SK-N-MC (cell line): Measurements from ENCODE around the gene P2RY14.

Experiments
- EZH2 ChIP-seq: fragments of 200-600 bp; sonication (generic); IDR thresholded peaks from one replicate; pipeline ENCODE4 v1.6.1; 2017; ENCODE audit warnings: antibody characterized with exemption
- FOXP2 ChIP-seq: optimal IDR thresholded peaks from 2 replicates; pipeline ENCODE3; 2011; ENCODE audit warnings: mild to moderate bottlenecking, moderate library complexity; ENCODE audit not compliant: insufficient read depth; ENCODE audit errors: extremely low read length, control extremely low read depth
- POLR2AphosphoS5 ChIP-seq: IDR thresholded peaks from 2 replicates; pipeline ENCODE4 v1.6.1; 2012; ENCODE audit warnings: mild to moderate bottlenecking, low read depth, low read length, borderline replicate concordance

DNA sequence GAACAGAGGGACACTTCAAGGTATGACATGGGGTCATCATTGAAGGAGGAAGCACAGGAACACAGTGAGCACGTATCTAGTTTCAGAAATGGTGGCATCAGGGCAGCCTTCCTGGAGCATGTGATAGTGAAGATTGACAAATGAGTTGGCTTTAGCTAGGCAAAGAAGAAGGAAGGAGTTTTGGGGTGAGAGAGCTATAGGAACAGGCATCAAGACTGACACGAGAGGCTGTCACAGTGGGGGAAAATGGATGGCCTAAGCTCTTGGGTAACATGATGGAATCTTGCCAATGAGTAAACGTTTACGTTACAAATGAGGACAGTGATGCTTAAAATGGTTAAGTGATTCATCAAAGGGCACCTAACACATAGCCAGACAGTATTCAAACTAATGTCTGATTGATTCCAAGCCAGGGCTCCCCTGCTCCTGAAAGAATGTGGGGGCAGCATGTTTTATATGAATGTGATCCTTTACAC, 52.2 kb downstream of the P2RY14 start:
- no peak for TF ChIP-seq POLR2AphosphoS5
- TF ChIP-seq EZH2: no peak
- TF ChIP-seq FOXP2: no peak
